CD14-positive monocyte (primary cell): ENCODE measurements around the gene SPCS1. TPM values are rescaled to one million over a fixed set of nuclear protein-coding genes. Genes with fewer than 3 reads are reported as not detected.
A peak's percentile ranks its signal among the peaks of the same experiment; 100 is the strongest.

ENCODE experiments used
- DNase-seq, 3 donors: peaks; one replicate each; pipeline ENCODE4 v3.0.0-alpha.2; 2011 to 2022
- H2AFZ ChIP-seq: 2 replicates; pipeline ENCODE4 v1.6.0; 2012; ENCODE audit warnings: mild to moderate bottlenecking, low read depth, low read length, inconsistent platforms; ENCODE audit not compliant: insufficient read depth, poor library complexity, severe bottlenecking
- H3K27ac ChIP-seq, 2 donors: 1 replicate in 1 of 2; 2 replicates in 1 of 2; pipeline ENCODE4 v1.5.1; 2012 to 2013; ENCODE audit warnings: low read length in 2 of 2, control low read depth in 1 of 2, inconsistent platforms in 1 of 2, low read depth in 1 of 2, mild to moderate bottlenecking in 1 of 2
- H3K27me3 ChIP-seq, 2 donors: one replicate each; pipeline versions ENCODE4 v1.6.0 to v1.6.1; 2011 to 2013; ENCODE audit warnings: low read length in 2 of 2; ENCODE audit not compliant: control insufficient read depth in 2 of 2, insufficient read depth in 2 of 2
- H3K36me3 ChIP-seq, 2 donors: replicated peaks in 1 of 2; 1 replicate in 1 of 2; 2 replicates in 1 of 2; pipeline versions ENCODE4 v1.5.1 to v1.6.1; 2012 to 2013; ENCODE audit warnings: low read length in 2 of 2, control low read depth in 1 of 2, inconsistent platforms in 1 of 2, mild to moderate bottlenecking in 1 of 2; ENCODE audit not compliant: insufficient read depth in 2 of 2, control insufficient read depth in 1 of 2
- H3K4me1 ChIP-seq, 2 donors: 1 replicate in 1 of 2; 2 replicates in 1 of 2; pipeline versions ENCODE4 v1.5.1 to v1.6.1; 2012 to 2013; ENCODE audit warnings: low read length in 2 of 2, control low read depth in 1 of 2, inconsistent platforms in 1 of 2, mild to moderate bottlenecking in 1 of 2, moderate library complexity in 1 of 2; ENCODE audit not compliant: insufficient read depth in 2 of 2, control insufficient read depth in 1 of 2
- H3K4me2 ChIP-seq: replicated peaks from 2 replicates; pipeline ENCODE3; 2012; ENCODE audit warnings: low read length, moderate library complexity, mild to moderate bottlenecking; ENCODE audit not compliant: poor library complexity, severe bottlenecking; ENCODE audit errors: extremely low read depth
- H3K4me3 ChIP-seq, 3 experiments: fragments of 200-600 bp in 1 of 3; sonication (generic) in 1 of 3; replicated peaks in 1 of 3; 1 replicate in 2 of 3; 2 replicates in 1 of 3; pipeline ENCODE4 v1.5.1; 2011 to 2013; ENCODE audit warnings: low read length in 3 of 3, mild to moderate bottlenecking in 3 of 3, control low read depth in 2 of 3, low read depth in 2 of 3, inconsistent platforms in 1 of 3, moderate library complexity in 1 of 3
- H3K79me2 ChIP-seq: 2 replicates; pipeline ENCODE4 v1.6.0; 2012; ENCODE audit warnings: mild to moderate bottlenecking, control low read depth, inconsistent platforms, low read length, moderate library complexity; ENCODE audit not compliant: insufficient read depth
- H3K9ac ChIP-seq: 2 replicates; pipeline ENCODE4 v1.6.0; 2017; ENCODE audit warnings: low read length, mild to moderate bottlenecking; ENCODE audit not compliant: insufficient read depth, poor library complexity, severe bottlenecking
- H3K9me3 ChIP-seq, 2 donors: replicated peaks in 1 of 2; 1 replicate in 1 of 2; 2 replicates in 1 of 2; pipeline versions ENCODE4 v1.5.1 to v1.6.1; 2012 to 2013; ENCODE audit warnings: low read length in 2 of 2, control low read depth in 1 of 2; ENCODE audit not compliant: control insufficient read depth in 1 of 2, insufficient read depth in 1 of 2
- H4K20me1 ChIP-seq: 2 replicates; pipeline ENCODE4 v1.6.0; 2012; ENCODE audit warnings: mild to moderate bottlenecking, low read length, control low read depth, moderate library complexity; ENCODE audit not compliant: insufficient read depth
- H3K27ac Mint-ChIP-seq, 7 donors: one replicate each; pipeline ENCODE4 v1.8.0; 2020; ENCODE audit warnings: mild to moderate bottlenecking in 7 of 7, mixed read lengths in 7 of 7, moderate library complexity in 6 of 7, inconsistent platforms in 2 of 7
- H3K27me3 Mint-ChIP-seq, 3 donors: one replicate each; pipeline ENCODE4 v1.8.0; 2021 to 2022; ENCODE audit warnings: low read depth in 3 of 3, mild to moderate bottlenecking in 3 of 3, mixed read lengths in 3 of 3, moderate library complexity in 3 of 3, inconsistent platforms in 1 of 3
- H3K36me3 Mint-ChIP-seq, 2 donors: one replicate each; pipeline ENCODE4 v1.8.0; 2020; ENCODE audit warnings: mixed read lengths in 2 of 2, inconsistent platforms in 1 of 2, mild to moderate bottlenecking in 1 of 2
- H3K4me1 Mint-ChIP-seq: one replicate; pipeline ENCODE4 v1.8.0; 2020; ENCODE audit warnings: mild to moderate bottlenecking, mixed read lengths
- H3K4me3 Mint-ChIP-seq, 2 donors: one replicate each; pipeline ENCODE4 v1.8.0; 2020; ENCODE audit warnings: mild to moderate bottlenecking in 2 of 2, mixed read lengths in 2 of 2, moderate library complexity in 1 of 2
- H3K9me3 Mint-ChIP-seq, 7 donors: one replicate each; pipeline ENCODE4 v1.8.0; 2020 to 2022; ENCODE audit warnings: mixed read lengths in 7 of 7, mild to moderate bottlenecking in 6 of 7, moderate library complexity in 6 of 7, inconsistent platforms in 2 of 7
- CTCF ChIP-seq: fragments of 200-600 bp; IDR thresholded peaks from one replicate; pipeline ENCODE4 v1.8.0; 2022; ENCODE audit warnings: antibody characterized with exemption, mild to moderate bottlenecking
- WGBS: methylation state at CpG from one replicate; pipeline ENCODE4 v1.1.5; 2013; ENCODE audit warnings: missing lambda C conversion rate; ENCODE audit not compliant: insufficient coverage; 5-methylcytosine and 5-hydroxymethylcytosine counted together
- intact Hi-C, 2 donors: fragments of 100-400 bp; cut with micrococcal nuclease; formaldehyde crosslinking; loops; one replicate each; pipeline versions ENCODE4 v1.15.0 to v1.15.1; 2023
- polyA plus RNA-seq, 3 donors: library from polyadenylated mRNA; depleted of rRNA in 1 of 3; unstranded in 2 of 3; stranded (reverse) in 1 of 3; fragments of 300-500 nt in 2 of 3; fragments of >200 nt in 1 of 3; fragmentation: Illumina TruSeq in 2 of 3; gene quantifications; 1 replicate in 2 of 3; 2 replicates in 1 of 3; pipeline ENCODE4 v1.2.3, GENCODE V29; 2012 to 2021

The SPCS1 gene
- polyA plus RNA-seq, 3 donors, result 99.0 to 242 (median 228) TPM

DNA sequence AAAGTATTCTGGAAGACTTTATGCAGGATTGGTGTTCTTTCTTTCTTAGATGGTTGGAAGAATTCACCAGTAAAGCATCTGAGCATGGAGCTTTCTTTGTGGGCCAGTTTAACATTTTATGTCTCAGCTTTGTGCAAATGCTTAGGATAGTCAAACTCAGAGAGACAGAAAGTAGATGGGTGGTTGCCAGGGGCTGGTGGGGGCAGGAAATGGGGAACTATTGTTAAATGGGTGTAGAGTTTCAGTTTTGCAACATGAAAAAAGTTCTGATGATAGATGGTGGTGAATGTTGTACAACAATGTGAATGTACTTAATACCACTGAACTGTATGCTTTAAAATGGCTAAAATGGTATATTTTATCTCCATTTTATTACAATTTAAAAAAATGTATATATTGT lies 24.8 kb downstream of the SPCS1 start:
- no peaks in the 10 kb centered on the region for H3K27me3 ChIP-seq
- DNase-seq, result no peak
- H3K79me2 ChIP-seq, result no peaks in the 10 kb centered on the region
- Mint-ChIP-seq H3K27ac (peak overlapping the region in 4 of 7 donors; percentile 13 to 79 (median 44)), H3K4me3 (no peak overlapping the region), H3K9me3 (peaks cover 21 to 51% (median 38%) of the 10 kb centered on the region in 7 donors), H3K27me3 (no peaks in the 10 kb centered on the region), H3K36me3 (peaks cover 68 to 85% of the 10 kb centered on the region in 2 donors), H3K4me1 (peaks cover 15% of the 10 kb centered on the region)
- peaks cover 26 to 47% of the 10 kb centered on the region in 2 donors for H3K9me3 ChIP-seq
- intact Hi-C loops, result no loop called here
- TF ChIP-seq CTCF, result no peak
- H4K20me1 ChIP-seq, result no peaks in the 10 kb centered on the region
- no peak overlapping the region for H3K4me3 ChIP-seq
- H3K36me3 ChIP-seq, result peaks cover 37 to 81% of the 10 kb centered on the region in 2 donors
- H3K4me2 ChIP-seq, result no peak overlapping the region
- no peak overlapping the region for H3K9ac ChIP-seq
- H3K4me1 ChIP-seq, result peaks cover 2 to 9% of the 10 kb centered on the region in 2 donors
- H3K27ac ChIP-seq, result peak overlapping the region in 1 of 2 donors; percentile 32
- no peak overlapping the region for H2AFZ ChIP-seq

GRCh38 chr3:52731590-52731989 lies 25.7 kb downstream of the SPCS1 start:
- peak overlapping the region in 2 of 7 donors; percentile 22 to 32 for H3K27ac Mint-ChIP-seq

More at GRCh38 chr3:52731590-52731989, 25.7 kb downstream of the SPCS1 start:
- H3K4me1 Mint-ChIP-seq, result peaks cover 15% of the 10 kb centered on the region
- H3K36me3 Mint-ChIP-seq, result peaks cover 75 to 91% of the 10 kb centered on the region in 2 donors
- Histone ChIP-seq H2AFZ (no peak overlapping the region), H3K4me3 (no peak overlapping the region), H3K9me3 (peaks cover 26 to 47% of the 10 kb centered on the region in 2 donors), H3K27me3 (no peaks in the 10 kb centered on the region), H3K9ac (no peak overlapping the region), H3K27ac (no peak overlapping the region), H3K36me3 (peaks cover 44 to 90% of the 10 kb centered on the region in 2 donors), H3K79me2 (no peaks in the 10 kb centered on the region), H4K20me1 (no peaks in the 10 kb centered on the region), H3K4me2 (no peak overlapping the region), H3K4me1 (peaks cover 2 to 9% of the 10 kb centered on the region in 2 donors)
- intact Hi-C loops, result no loop called here
- 90% methylated on average over 9 of the region's 14 CpGs for WGBS
- TF ChIP-seq CTCF, result no peak
- no peak for DNase-seq
- H3K4me3 Mint-ChIP-seq, result no peak overlapping the region
- peaks cover 21 to 51% (median 38%) of the 10 kb centered on the region in 7 donors for H3K9me3 Mint-ChIP-seq
- no peaks in the 10 kb centered on the region for H3K27me3 Mint-ChIP-seq
